ENCODE data around the gene TMEM81.

TMEM81 gene

GRCh38 chr1:205084360-205084759 lies at the start of gene TMEM81:
TSS of gene TMEM81 (minus strand) at chr1:205084460. CDS start at chr1:205084320, 140 bp downstream.
- no peak for DNase-seq

- no peak for DNase-seq
These were observed 49.0 kb upstream of the TMEM81 start for GRCh38 chr1:205133287-205133686.

GRCh38 chr1:205129447-205130029 lies 45.3 kb upstream of the TMEM81 start:
- no peak for DNase-seq

- no peak for DNase-seq
These were observed 43.8 kb upstream of the TMEM81 start for GRCh38 chr1:205128050-205128449.

- DNase-seq, result no peak
These were observed 43.4 kb upstream of the TMEM81 start for GRCh38 chr1:205127646-205128045.

- DNase-seq, result no peak
These were observed 40.5 kb upstream of the TMEM81 start for GRCh38 chr1:205124726-205125125.

- DNase-seq, result no peak
These were observed 38.2 kb upstream of the TMEM81 start for GRCh38 chr1:205122489-205122882.

GRCh38 chr1:205121660-205122488 lies 37.6 kb upstream of the TMEM81 start, which contains the start of gene RBBP5:
TSS of gene RBBP5 (minus strand) at chr1:205121978. CDS start at chr1:205121873, 105 bp downstream.
- DNase-seq, result peak; percentile 90

- no peak for DNase-seq
These were observed 34.5 kb upstream of the TMEM81 start for GRCh38 chr1:205118752-205119151.

- DNase-seq, result no peak
These were observed 27.1 kb upstream of the TMEM81 start for GRCh38 chr1:205111354-205111753.

GRCh38 chr1:205109711-205110110 lies 25.5 kb upstream of the TMEM81 start:
- no peak for DNase-seq

- DNase-seq, result no peak
These were observed 25.0 kb upstream of the TMEM81 start for GRCh38 chr1:205109269-205109668.

- DNase-seq, result no peak
These were observed 24.2 kb upstream of the TMEM81 start for GRCh38 chr1:205108464-205108863.

GRCh38 chr1:205107327-205107726 lies 23.1 kb upstream of the TMEM81 start:
- no peak for DNase-seq

GRCh38 chr1:205102404-205102803 lies 18.1 kb upstream of the TMEM81 start:
- DNase-seq, result no peak

GRCh38 chr1:205098242-205098641 lies 14.0 kb upstream of the TMEM81 start:
- no peak for DNase-seq

GRCh38 chr1:205095422-205095821 lies 11.2 kb upstream of the TMEM81 start:
- no peak for DNase-seq

GRCh38 chr1:205091043-205091740 lies 6.9 kb upstream of the TMEM81 start:
- no peak for DNase-seq

- DNase-seq, result no peak
These were observed 4.1 kb upstream of the TMEM81 start for GRCh38 chr1:205088341-205088740.

- no peak for DNase-seq
These were observed 1.8 kb downstream of the TMEM81 start for GRCh38 chr1:205082431-205082830.

- DNase-seq, result no peak
These were observed 6.3 kb downstream of the TMEM81 start for GRCh38 chr1:205077934-205078311.

GRCh38 chr1:205077158-205077933 lies 6.9 kb downstream of the TMEM81 start:
- no peak for DNase-seq

GRCh38 chr1:205076245-205076761 lies 8.0 kb downstream of the TMEM81 start:
- DNase-seq, result no peak
